HG03432 (cell line): ENCODE data around the gene FAAH2.
"Not testable (repeated sequence)": the region's sequence is repeated elsewhere in the genome, so short reads cannot be mapped to it uniquely, and the experiment has no call there.

Experiments used
- ATAC-seq: cut with Tn5 transposase; IDR thresholded peaks from one replicate; pipeline ENCODE4 v1.9.1; 2021; ENCODE audit warnings: mild to moderate bottlenecking, moderate library complexity; ENCODE audit not compliant: unreplicated experiment

FAAH2 gene, protein sequence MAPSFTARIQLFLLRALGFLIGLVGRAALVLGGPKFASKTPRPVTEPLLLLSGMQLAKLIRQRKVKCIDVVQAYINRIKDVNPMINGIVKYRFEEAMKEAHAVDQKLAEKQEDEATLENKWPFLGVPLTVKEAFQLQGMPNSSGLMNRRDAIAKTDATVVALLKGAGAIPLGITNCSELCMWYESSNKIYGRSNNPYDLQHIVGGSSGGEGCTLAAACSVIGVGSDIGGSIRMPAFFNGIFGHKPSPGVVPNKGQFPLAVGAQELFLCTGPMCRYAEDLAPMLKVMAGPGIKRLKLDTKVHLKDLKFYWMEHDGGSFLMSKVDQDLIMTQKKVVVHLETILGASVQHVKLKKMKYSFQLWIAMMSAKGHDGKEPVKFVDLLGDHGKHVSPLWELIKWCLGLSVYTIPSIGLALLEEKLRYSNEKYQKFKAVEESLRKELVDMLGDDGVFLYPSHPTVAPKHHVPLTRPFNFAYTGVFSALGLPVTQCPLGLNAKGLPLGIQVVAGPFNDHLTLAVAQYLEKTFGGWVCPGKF

DNA sequence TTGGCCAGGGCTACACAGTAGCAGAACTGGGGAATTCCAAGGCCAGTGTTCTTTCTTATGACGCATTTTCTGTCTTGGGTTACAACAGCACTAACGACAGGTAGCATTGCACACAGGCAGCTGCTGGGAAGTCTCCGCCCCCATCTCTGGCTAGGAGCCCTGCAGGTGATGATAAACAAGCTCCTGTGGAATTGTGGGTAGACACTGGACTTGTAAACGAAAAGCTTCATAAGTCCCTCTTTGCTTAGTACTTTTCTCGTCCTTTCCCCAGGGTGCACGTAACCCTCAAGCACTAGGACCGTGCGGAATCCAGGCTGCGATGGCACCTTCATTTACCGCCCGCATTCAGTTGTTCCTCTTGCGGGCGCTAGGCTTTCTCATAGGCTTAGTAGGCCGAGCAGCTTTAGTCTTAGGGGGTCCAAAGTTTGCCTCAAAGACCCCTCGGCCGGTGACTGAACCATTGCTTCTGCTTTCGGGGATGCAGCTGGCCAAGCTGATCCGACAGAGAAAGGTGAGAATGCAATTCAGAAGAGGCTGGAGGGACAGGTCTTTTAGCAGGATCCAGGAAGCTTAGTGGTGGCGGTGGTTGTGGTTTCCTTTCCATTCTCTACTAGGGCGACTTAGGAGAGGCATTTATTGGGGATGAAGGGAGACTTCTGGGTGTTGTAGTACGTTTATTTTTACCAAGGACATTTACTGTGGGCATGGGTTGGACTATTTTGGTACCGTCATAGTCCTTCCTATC lies at the start of gene FAAH2:
FAAH2 (plus strand) TSS at position 200 of the 745 bp plus-strand sequence; CDS start at position 320, 120 bp downstream.
- ATAC-seq, result peak; percentile 90

DNA sequence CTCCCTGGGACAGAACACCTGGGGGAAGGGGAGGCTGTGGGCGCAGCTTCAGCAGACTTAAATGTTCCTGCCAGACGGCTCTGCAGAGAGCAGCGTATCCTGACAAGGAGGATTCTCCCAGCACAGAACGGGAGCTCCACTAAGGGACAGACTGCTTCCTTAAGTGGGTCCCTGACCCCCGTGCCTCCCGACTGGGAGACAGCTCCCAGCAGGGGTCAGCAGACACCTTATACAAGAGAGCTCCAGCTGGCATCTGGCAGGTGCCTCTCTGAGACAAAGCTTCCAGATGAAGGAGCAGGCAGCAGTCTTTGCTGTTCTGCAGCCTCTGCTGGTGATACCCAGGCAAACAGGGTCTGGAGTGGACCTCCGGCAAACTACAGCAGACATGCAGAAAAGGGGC lies 44.5 kb upstream of the FAAH2 start:
- no peak for ATAC-seq

DNA sequence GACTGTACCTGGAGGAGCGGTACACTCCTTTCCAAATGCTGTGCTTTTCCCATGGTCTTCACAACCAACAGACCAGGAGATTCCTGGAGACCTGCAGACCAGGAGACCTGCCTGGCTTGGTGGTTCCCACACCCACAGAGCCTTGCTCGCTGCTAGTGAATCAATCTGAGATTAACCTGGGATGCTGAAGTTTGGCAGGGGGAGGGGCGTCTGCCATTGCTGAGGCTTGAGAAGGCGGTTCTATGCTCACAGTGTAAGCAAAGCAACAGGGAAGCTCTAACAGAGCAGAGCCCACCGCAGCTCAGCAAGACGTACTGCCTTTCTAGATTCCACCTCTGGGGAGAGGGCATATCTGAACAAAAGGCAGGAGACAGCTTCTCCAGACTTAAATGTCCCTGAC lies 34.5 kb upstream of the FAAH2 start:
- no peak for ATAC-seq

DNA sequence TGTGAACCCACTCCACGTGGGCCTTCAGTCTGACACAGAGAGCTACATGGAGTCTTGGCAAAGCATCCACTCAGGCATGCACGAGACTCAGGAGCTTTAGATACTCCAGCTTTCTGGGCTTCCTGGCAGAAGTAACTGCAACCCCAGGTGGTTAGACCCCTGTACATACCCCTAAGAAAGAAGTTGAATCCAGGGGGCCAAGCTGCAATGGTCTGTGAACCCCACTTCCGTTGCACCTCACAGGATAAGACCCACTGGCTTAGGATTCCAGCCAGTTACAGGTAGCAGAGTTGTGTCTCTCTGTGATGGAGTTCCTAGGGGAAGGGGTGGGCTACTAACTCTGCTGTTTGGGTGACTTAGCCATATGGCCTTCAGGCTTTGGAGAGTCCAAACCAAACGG lies 21.4 kb upstream of the FAAH2 start:
- ATAC-seq, result no peak

DNA sequence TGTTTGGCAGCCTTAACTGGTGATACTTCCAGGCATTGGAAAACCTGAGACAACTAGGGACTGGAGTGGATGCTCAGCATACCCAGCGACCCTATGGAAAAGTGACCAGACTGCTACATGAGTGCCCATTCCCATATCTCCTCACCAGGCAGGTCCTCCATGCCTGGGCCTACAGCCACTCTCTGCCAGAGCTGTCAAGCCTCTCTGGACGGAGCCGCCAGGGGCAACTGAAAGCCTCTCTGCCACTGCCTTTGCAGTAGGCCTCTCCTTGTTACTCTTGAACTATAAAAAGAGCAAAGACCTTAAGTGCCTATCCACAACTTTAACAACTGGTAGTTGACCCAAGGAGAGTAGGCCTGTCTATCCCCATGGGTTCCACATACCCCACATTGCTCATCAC lies 20.2 kb upstream of the FAAH2 start:
- ATAC-seq, result no peak

DNA sequence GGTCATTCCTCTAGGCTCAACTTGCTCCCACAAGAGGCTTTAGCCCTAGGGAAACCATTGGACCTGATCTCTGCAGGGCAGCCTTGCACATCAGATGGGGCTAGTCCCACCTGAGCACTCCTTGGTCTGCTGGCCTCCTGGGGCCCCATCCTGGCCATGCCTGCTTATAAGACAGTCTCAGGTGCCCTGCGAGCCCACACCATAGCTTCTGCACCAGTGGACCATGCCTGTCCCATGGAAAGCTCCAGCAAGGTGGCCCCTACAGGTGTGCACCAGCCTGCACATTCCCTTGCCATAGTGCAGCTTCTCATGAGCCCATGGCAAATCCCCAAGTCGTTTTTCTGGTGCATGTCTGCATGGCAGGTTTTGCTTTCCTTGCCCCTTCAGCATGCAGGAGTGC lies 19.6 kb upstream of the FAAH2 start:
- no peak for ATAC-seq

DNA sequence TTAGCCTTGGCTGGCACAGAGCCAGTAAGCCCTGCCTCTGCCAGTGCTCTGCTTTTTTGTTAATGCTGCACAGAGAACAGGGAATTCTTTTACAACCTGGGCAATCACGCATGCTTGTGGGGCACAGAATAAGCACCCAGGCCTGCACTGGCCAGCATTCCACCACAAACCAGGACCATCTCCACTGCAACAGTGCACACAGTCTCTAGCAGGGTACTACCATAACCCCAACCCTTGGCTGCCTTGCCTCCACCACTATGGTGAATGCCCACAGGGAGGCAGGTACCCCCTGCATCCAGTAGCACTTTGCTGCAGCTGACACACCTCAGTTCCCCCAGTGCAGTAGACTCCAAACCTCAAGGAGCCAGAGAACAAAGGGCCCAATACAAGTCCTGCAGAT lies 19.2 kb upstream of the FAAH2 start:
- ATAC-seq, result no peak

DNA sequence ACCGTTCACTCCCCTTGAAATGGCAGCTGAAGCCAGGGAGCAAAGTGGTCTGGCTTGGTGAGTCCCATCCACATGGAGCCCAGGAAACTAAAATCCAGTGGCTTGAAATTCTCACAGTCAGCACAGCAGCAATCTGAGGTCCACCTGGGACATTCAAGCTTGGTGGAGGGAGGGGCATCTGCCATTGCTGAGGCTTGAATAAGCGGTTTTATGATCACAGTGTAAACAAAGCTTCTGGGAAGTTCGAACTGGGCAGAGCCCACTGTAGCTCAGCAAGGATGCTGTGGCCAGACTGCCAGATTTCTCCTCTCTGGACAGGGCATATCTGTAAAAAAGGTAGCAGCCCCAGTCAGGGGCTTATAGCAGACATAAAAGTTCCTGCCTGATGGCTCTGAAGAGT lies 15.5 kb upstream of the FAAH2 start:
- no peak for ATAC-seq

DNA sequence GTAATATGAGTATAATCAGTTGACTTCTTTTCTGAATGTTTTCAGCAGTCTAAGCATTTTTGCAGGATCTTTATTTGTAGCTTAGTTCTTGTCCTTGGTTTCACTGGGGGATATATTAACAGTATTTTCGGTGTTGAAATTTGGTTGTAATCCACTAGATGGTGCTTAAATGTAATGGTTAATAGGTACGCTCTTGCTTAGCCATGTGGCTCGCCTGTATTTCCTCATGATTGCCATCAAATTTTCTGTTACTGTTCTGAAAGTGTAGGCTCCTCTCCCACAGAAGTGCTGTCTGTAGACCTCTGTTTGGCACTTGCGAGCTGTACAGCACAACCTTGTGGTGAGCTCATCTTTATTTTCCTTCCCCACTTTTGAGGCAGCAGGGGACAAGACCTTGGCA lies 3.9 kb upstream of the FAAH2 start:
- ATAC-seq, result no peak

DNA sequence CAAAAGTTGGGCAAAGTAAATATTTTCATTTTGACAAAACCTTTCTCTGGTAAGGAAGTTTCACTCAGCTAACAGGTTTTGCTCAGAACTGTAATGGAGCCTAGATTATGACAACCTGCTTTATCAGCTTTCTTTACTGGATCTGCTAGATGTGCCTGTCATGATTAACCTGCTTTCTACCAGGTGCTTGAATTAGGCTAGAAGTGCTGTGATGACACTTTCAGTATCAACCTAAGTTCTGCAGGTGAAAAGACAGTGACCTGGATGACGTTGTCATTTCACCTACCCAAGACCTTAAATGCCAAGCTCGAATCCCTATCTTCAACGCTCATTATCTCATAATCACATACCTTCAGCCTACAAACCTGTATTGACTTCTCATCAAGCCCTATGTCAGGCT lies 1.5 kb upstream of the FAAH2 start:
- ATAC-seq, result no peak

DNA sequence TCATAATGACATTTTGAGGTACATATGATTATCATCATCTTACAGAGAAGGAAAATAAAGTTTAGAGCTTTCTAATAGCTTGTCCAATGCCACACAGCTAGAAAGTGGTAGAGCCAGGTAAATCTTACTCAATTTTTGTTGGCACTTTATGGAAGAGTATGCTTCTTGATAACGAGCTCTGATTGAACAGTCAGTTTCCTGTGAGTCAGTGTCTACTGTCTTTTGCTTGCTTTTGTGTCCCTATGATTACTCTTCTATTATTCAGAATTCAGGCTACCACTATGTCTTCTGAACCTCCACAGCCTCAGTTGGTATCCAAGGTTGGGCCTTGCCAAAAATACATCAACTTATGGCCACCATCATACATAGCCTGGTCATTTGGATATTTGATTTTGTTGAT lies 2.6 kb downstream of the FAAH2 start:
- ATAC-seq, result no peak

DNA sequence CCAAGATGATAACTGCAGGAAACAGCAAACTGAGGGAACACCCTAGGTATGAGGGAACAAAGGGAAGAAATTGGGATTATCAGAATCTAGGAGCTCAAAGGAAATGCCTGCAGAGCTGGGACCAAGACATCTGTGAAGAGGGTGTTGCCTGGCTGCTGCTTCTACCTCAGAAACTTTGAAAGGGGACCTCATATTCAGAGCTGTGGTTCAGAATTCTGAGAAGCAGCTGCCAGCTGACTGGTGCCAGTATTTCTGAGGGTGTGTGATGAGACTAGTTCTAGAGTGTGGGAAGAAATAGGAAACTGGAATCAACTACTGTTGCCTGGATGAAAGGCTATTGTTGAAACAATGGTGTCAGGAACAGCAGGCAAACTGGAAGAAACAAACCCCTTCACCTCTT lies 8.5 kb downstream of the FAAH2 start:
- ATAC-seq, result no peak

DNA sequence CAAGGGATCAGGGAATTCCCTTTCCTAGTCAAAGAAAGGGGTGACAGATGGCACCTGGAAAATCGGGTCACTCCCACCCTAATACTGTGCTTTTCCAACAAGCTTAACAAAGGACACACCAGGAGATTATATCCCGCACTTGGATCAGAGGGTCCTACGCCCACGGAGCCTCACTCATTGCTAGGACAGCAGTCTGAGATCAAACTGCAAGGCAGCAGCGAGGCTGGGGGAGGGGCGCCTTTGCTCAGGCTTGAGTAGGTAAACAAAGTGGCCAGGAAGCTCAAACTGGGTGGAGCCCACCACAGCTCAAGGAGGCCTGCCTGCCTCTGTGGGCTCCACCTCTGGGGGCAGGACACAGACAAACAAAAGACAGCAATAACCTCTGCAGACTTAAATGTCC lies 9.2 kb downstream of the FAAH2 start:
- not testable (repeated sequence) for ATAC-seq

DNA sequence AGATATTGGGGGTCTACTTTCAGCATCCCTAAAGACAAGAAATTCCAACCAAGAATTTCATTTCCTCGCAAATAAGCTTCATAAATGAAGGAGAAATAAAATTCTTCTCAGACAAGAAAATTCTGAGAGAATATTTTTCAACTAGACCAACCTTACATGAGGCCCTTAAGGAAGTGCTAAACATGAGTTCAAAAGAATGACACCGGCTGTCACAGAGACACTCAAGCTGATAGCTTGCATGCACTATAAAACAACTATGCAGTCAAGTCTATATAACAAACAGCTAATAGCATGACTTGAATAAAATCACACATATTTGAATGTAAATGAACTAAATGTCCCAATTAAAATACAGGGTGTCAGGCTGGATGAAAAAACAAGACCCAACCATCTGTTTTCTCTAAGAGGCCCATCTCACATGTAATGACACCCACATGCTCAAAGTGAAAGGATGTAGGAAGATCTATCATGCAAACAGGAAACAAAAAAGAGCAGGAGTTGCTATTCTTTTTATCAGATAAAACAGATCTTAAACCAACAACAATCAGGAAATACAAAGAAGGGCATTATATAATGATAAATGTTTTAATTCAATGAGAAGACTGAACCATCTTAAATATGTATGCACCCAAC lies 27.2 kb downstream of the FAAH2 start:
- no peak for ATAC-seq

DNA sequence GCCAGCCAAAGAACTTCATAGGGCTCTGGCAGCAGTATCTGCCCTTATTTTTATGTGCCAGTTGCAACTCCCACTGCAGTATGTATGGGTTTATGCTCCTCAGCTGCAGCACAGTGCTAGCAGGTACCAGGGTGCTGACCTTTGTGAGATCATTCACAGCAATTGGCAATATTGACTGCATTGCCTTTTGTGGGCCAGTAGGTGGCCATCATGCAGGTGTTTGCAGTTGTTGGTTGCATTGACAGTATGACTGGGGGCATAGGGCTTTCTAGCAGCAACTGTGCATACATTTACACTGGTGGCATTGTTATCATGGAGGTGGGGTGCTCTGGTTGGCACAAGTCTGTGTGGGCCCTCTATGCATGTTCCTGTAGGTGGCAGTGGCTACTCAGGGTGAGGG lies 42.5 kb downstream of the FAAH2 start:
- no peak for ATAC-seq

DNA sequence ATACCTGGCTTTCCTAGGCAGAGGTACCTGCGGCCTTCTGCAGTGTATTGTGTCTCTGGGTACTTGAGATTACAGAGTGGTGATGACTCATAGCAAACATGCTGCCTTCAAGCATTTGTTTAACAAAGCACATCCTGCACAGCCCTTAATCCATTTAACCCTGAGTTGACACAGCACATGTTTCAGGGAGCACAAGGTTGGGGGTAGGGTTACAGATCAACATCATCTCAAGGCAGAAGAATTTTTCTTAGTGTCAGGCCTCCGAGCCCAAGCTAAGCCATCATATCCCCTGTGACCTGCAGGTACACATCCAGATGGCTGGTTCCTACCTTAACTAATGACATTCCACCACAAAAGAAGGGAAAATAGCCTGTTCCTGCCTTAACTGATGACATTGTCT lies 49.3 kb downstream of the FAAH2 start:
- ATAC-seq, result not testable (repeated sequence)

DNA sequence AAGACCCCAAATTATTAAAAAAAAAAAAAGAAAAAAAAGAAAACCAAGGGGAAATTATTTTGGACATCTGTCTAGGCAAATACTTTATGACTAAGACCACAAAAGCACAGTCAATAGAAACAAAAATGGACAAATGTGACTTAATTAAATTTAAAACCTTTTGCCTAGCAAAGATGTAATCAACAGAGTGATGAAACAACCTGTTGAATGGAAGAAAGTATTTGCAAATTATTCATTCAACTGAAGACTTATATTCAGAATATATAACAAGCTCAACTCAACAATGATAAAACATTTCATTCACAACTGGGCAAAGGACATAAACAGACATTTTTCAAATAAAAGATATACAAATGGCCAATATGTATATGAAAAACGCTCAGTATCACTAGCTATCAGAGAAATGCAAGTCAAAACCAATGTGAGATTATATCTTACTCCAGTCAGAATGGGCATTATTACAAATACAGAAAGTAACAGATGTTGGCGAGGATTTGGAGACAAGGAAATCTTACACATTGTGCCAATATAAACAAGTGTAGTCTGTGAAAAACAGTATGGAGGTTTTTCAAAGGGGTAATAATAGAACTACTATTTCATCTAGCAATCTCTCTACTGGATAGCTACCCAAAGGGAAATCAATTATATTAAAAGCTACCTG lies 67.1 kb downstream of the FAAH2 start:
- no peak for ATAC-seq

DNA sequence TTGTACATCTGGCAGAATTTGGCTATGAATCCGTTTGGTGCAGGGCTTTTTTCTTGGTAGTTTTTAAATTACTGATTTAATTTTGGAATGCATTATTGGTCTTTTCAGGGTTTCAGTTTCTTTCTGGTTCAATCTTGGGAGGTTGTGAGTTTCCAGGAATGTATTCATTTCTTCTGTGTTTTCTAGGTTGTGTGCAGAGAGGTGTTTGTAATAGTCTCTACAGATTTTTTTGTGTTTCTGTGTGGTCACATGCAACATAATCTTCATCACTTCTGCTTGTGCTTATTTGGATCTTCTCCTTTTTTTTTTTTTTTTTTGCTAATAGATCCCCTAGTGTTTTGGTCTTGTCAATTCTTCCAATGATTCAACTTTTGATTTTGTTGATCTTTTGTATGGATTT lies 77.6 kb downstream of the FAAH2 start:
- ATAC-seq, result no peak

DNA sequence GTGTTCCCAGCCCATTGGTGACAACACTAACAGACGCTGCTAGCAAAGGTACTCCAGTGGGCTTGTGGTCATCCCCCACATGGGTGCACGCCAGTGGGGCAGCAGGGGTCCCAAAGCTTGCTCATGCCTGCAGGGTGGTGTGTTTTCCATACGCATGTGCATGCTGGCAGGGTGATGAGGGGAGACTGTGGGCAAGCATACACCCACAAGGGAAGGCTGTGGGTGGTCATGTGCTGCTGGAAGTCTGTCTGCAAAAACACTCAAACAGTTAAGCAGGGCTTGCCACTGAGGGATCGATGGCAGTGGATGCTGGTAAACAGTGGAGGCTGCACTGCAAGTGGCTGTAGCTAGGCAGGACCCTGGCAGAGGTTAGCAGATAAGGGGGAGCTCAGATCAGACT lies 79.9 kb downstream of the FAAH2 start:
- ATAC-seq, result no peak

DNA sequence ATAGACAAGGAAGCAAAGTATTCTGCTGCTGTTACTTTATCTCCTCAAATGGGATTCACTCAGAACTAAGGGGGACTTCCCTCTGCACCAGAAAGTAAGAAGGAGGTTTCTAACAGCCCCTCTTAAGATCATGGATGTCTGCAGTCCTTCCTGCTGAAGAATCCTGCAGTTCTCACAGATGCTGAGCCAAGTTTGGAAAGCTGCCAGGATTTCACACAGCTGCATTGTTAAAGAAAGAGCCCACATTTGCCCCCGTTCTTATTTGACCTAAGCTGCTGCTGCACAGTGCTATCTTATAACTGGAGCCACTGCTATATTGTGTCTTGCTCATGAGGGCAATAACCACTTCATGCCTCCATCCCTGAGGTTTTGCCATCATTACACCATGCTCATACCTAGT lies 81.1 kb downstream of the FAAH2 start:
- no peak for ATAC-seq

DNA sequence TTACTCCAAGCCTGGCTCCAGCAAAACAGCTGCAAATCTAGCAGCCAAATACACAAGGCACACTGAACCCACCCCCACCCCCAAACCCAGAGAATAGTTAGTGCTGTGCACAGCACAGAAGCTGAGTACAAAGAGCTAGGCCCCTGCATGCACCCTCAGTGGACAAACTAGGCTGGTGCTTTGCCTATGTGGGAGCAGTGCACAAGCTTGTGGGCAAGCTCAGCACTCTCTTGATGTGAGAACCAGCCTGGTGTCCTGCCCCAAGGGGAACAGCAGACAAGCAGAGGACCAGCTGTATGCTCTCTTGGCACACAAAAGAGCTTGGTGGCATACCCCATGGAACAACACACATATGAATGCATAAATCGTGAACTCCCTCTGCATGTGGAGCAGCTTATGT lies 81.7 kb downstream of the FAAH2 start:
- no peak for ATAC-seq
